ENCODE measurements around the gene THTPA.
A peak's percentile ranks its signal among the peaks of the same experiment; 100 is the strongest.
"Not testable (repeated sequence)": the region's sequence is repeated elsewhere in the genome, so short reads cannot be mapped to it uniquely, and the experiment has no call there.

THTPA gene

GRCh38 chr14:23580152-23580926, 24.3 kb downstream of the THTPA start:
- DNase-seq (ENCODE audit: low read depth): no peak
- H3K4me3 ChIP-seq (ENCODE audit: control insufficient read depth, low read depth, low read length): no peak overlapping the region
- TF ChIP-seq CTCF (conservative IDR thresholded peaks at IDR 0.05; ENCODE audit: control insufficient read depth, insufficient read depth, low read depth, low read length): no peak

- no peak for TF ChIP-seq CTCF (conservative IDR thresholded peaks at IDR 0.05; ENCODE audit: control insufficient read depth, insufficient read depth, low read depth, low read length)
- H3K4me3 ChIP-seq (ENCODE audit: control insufficient read depth, low read depth, low read length): no peak overlapping the region
Measured at GRCh38 chr14:23580948-23581281, 24.8 kb downstream of the THTPA start.

GRCh38 chr14:23582906-23583760, 27.1 kb downstream of the THTPA start:
- TF ChIP-seq CTCF (conservative IDR thresholded peaks at IDR 0.05; ENCODE audit: control insufficient read depth, insufficient read depth, low read depth, low read length): no peak
- H3K4me3 ChIP-seq (ENCODE audit: control insufficient read depth, low read depth, low read length): no peak overlapping the region
- no peak for DNase-seq (ENCODE audit: low read depth)

More at GRCh38 chr14:23580948-23581281, 24.8 kb downstream of the THTPA start:
- no peak for DNase-seq (ENCODE audit: low read depth)

GRCh38 chr14:23583761-23584526, 27.9 kb downstream of the THTPA start:
- DNase-seq (ENCODE audit: low read depth); H3K4me3 ChIP-seq (ENCODE audit: control insufficient read depth, low read depth, low read length): not testable (repeated sequence)

GRCh38 chr14:23584527-23585203, 28.6 kb downstream of the THTPA start:
- not testable (repeated sequence) for DNase-seq (ENCODE audit: low read depth); H3K4me3 ChIP-seq (ENCODE audit: control insufficient read depth, low read depth, low read length)

- no peak overlapping the region for H3K4me3 ChIP-seq (ENCODE audit: control insufficient read depth, low read depth, low read length)
- peak; percentile 69 for TF ChIP-seq CTCF (conservative IDR thresholded peaks at IDR 0.05; ENCODE audit: control insufficient read depth, insufficient read depth, low read depth, low read length)
- DNase-seq (ENCODE audit: low read depth): peak; percentile 81
Measured at GRCh38 chr14:23588884-23589598, 33.0 kb downstream of the THTPA start.

GRCh38 chr14:23589606-23590005, 33.5 kb downstream of the THTPA start:
- DNase-seq (ENCODE audit: low read depth): no peak
- TF ChIP-seq CTCF (conservative IDR thresholded peaks at IDR 0.05; ENCODE audit: control insufficient read depth, insufficient read depth, low read depth, low read length): no peak
- no peak overlapping the region for H3K4me3 ChIP-seq (ENCODE audit: control insufficient read depth, low read depth, low read length)
